SK-N-SH (cell line): ENCODE data around the gene SRGAP1. TPM values are rescaled to one million over a fixed set of nuclear protein-coding genes. Genes with fewer than 3 reads are reported as not detected.

Experiments
- CTCF ChIA-PET: fragments of 300-600, 350-600 bp; formaldehyde crosslinking; extraction: SDS; loops from one replicate; lab custom pipeline; 2021; lab: Yijun Ruan, JAX
- POLR2A ChIA-PET: fragments of 350-600 bp; sonication (Branson Sonifier 250); formaldehyde crosslinking; extraction: SDS; loops from one replicate; lab custom pipeline; 2020; ENCODE audit warnings: antibody characterized with exemption, inconsistent platforms; lab: Yijun Ruan, JAX
- DNase-seq: peaks from one replicate; pipeline ENCODE4 v3.0.0; 2012
- H2AFZ ChIP-seq: fragments of 200-600 bp; sonication (generic); 2 replicates; pipeline ENCODE4 v1.8.1; 2016; ENCODE audit warnings: antibody characterized with exemption, mild to moderate bottlenecking, low read depth
- H3F3A ChIP-seq: fragments of 200-600 bp; sonication (generic); replicated peaks from 2 replicates; pipeline ENCODE3; 2016; ENCODE audit warnings: antibody characterized with exemption, mild to moderate bottlenecking; ENCODE audit not compliant: insufficient read depth
- H3K27ac ChIP-seq, 2 experiments: fragments of 200-500 bp in 1 of 2; fragments of 200-600 bp in 1 of 2; sonication (Bioruptor generic) in 1 of 2; sonication (generic), shearing (Covaris generic) in 1 of 2; 2 replicates each; pipeline versions ENCODE4 v1.5.1 to v1.6.1; 2014 to 2016; ENCODE audit warnings: low read depth in 2 of 2, inconsistent platforms in 1 of 2, low read length in 1 of 2, mild to moderate bottlenecking in 1 of 2, mixed read lengths in 1 of 2
- H3K27me3 ChIP-seq: fragments of 200-600 bp; sonication (generic), shearing (Covaris generic); 2 replicates; pipeline ENCODE4 v1.6.1; 2016; ENCODE audit warnings: mixed run types; ENCODE audit not compliant: insufficient read depth
- H3K36me3 ChIP-seq, 2 experiments: fragments of 200-500 bp in 1 of 2; fragments of 200-600 bp in 1 of 2; sonication (Bioruptor generic) in 1 of 2; sonication (generic) in 1 of 2; replicated peaks in 1 of 2; 2 replicates each; pipeline versions ENCODE3 to v1.5.1; 2014 to 2016; ENCODE audit warnings: low read length in 1 of 2, mild to moderate bottlenecking in 1 of 2; ENCODE audit not compliant: insufficient read depth in 2 of 2, control insufficient read depth in 1 of 2
- H3K4me1 ChIP-seq, 2 experiments: fragments of 200-500 bp in 1 of 2; fragments of 200-600 bp in 1 of 2; sonication (Bioruptor generic) in 1 of 2; sonication (generic), shearing (Covaris generic) in 1 of 2; 2 replicates each; pipeline versions ENCODE4 v1.5.1 to v1.6.1; 2014 to 2016; ENCODE audit warnings: low read depth in 1 of 2, low read length in 1 of 2, mixed run types in 1 of 2; ENCODE audit not compliant: insufficient read depth in 2 of 2, control insufficient read depth in 1 of 2
- H3K4me2 ChIP-seq: fragments of 200-600 bp; sonication (generic), shearing (Covaris generic); 2 replicates; pipeline ENCODE4 v1.6.1; 2017; ENCODE audit warnings: mixed run types
- H3K4me3 ChIP-seq, 2 experiments: fragments of 200-500 bp in 1 of 2; fragments of 200-600 bp in 1 of 2; sonication (Bioruptor generic) in 1 of 2; sonication (generic), shearing (Covaris generic) in 1 of 2; 2 replicates each; pipeline versions ENCODE4 v1.5.1 to v1.8.1; 2014 to 2016; ENCODE audit warnings: low read depth in 2 of 2, inconsistent platforms in 1 of 2, low read length in 1 of 2, mild to moderate bottlenecking in 1 of 2, mixed read lengths in 1 of 2, moderate library complexity in 1 of 2
- H3K79me2 ChIP-seq: fragments of 200-600 bp; sonication (generic); 2 replicates; pipeline ENCODE4 v1.8.1; 2017; ENCODE audit warnings: mild to moderate bottlenecking; ENCODE audit not compliant: insufficient read depth
- H3K9ac ChIP-seq: fragments of 200-600 bp; sonication (generic); 2 replicates; pipeline ENCODE4 v1.6.1; 2017; ENCODE audit warnings: mixed run types
- H3K9me2 ChIP-seq: fragments of 200-600 bp; sonication (generic); 2 replicates; pipeline ENCODE4 v1.6.1; 2017; ENCODE audit warnings: mixed run types
- H3K9me3 ChIP-seq: fragments of 200-600 bp; sonication (generic); 2 replicates; pipeline ENCODE4 v1.6.1; 2017; ENCODE audit warnings: mixed run types, mild to moderate bottlenecking, moderate library complexity
- H4K20me1 ChIP-seq: fragments of 200-600 bp; sonication (generic); 2 replicates; pipeline ENCODE4 v1.6.1; 2017; ENCODE audit warnings: mild to moderate bottlenecking, mixed run types; ENCODE audit not compliant: insufficient read depth
- CHD2 ChIP-seq: fragments of 150-350 bp; IDR thresholded peaks from 2 replicates; pipeline ENCODE4 v1.6.1; 2018; ENCODE audit warnings: low read length; ENCODE audit not compliant: partially characterized antibody
- CTCF ChIP-seq: fragments of 200-600 bp; sonication (generic); IDR thresholded peaks from 2 replicates; pipeline ENCODE4 v1.6.1; 2017; ENCODE audit warnings: antibody characterized with exemption, mild to moderate bottlenecking, moderate library complexity
- FOSL2 ChIP-seq: IDR thresholded peaks from 2 replicates; pipeline ENCODE4 v1.4.0; 2012; ENCODE audit warnings: low read depth, mild to moderate bottlenecking, moderate library complexity, borderline replicate concordance
- FOXJ3 ChIP-seq: sonication (generic); formaldehyde crosslinking; IDR thresholded peaks from 2 replicates; pipeline ENCODE4 v1.5.1; 2020; ENCODE audit warnings: mild to moderate bottlenecking, missing genetic modification reagents
- JUND ChIP-seq: IDR thresholded peaks from 2 replicates; pipeline ENCODE4 v1.4.0; 2012
- MEF2A ChIP-seq: IDR thresholded peaks from 2 replicates; pipeline ENCODE4 v1.4.0; 2012; ENCODE audit warnings: low read depth, borderline replicate concordance
- NFIC ChIP-seq: IDR thresholded peaks from 2 replicates; pipeline ENCODE4 v1.4.0; 2012; ENCODE audit warnings: borderline replicate concordance
- NRF1 ChIP-seq: IDR thresholded peaks from 2 replicates; pipeline ENCODE4 v1.6.1; 2012; ENCODE audit warnings: low read depth, mild to moderate bottlenecking, low read length
- RCOR1 ChIP-seq: fragments of 150-350 bp; IDR thresholded peaks from 2 replicates; pipeline ENCODE4 v1.6.1; 2017; ENCODE audit warnings: antibody characterized with exemption, low read length
- RFX5 ChIP-seq: IDR thresholded peaks from 2 replicates; pipeline ENCODE4 v1.6.1; 2012; ENCODE audit warnings: mild to moderate bottlenecking, improper control_type of control experiment, low read length
- RXRA ChIP-seq: IDR thresholded peaks from 2 replicates; pipeline ENCODE4 v1.4.0; 2012; ENCODE audit warnings: low read depth, mild to moderate bottlenecking, borderline replicate concordance
- SIN3A ChIP-seq: IDR thresholded peaks from 2 replicates; pipeline ENCODE4 v1.6.1; 2012; ENCODE audit warnings: low read depth, mild to moderate bottlenecking, low read length, moderate library complexity, borderline replicate concordance
- SMC3 ChIP-seq: IDR thresholded peaks from 2 replicates; pipeline ENCODE4 v1.6.1; 2012; ENCODE audit warnings: low read depth, low read length, improper control_type of control experiment
- TCF12 ChIP-seq: IDR thresholded peaks from 2 replicates; pipeline ENCODE4 v1.4.0; 2012
- USF2 ChIP-seq: fragments of 150-350 bp; IDR thresholded peaks from 2 replicates; pipeline ENCODE4 v1.6.1; 2017; ENCODE audit warnings: antibody characterized with exemption, low read length, low read depth, borderline replicate concordance
- WGBS: methylation state at CpG from one replicate; pipeline ENCODE4 v1.1.6; 2017; ENCODE audit warnings: low lambda C conversion rate; 5-methylcytosine and 5-hydroxymethylcytosine counted together
- polyA plus RNA-seq, 3 experiments: library from polyadenylated mRNA; depleted of rRNA; stranded (reverse); fragments of >200 nt; gene quantifications; 2 replicates each; pipeline ENCODE4 v1.2.3, GENCODE V29; 2012
- TF ChIP-seq, protein P1 (sequence below): IDR thresholded peaks from 2 replicates; pipeline ENCODE4 v1.4.0; 2012; ENCODE audit warnings: low read depth

Gene SRGAP1
- polyA plus RNA-seq, 1 of the 3 experiments (the other 2 are of a cell fraction), result 2.6 TPM

DNA sequence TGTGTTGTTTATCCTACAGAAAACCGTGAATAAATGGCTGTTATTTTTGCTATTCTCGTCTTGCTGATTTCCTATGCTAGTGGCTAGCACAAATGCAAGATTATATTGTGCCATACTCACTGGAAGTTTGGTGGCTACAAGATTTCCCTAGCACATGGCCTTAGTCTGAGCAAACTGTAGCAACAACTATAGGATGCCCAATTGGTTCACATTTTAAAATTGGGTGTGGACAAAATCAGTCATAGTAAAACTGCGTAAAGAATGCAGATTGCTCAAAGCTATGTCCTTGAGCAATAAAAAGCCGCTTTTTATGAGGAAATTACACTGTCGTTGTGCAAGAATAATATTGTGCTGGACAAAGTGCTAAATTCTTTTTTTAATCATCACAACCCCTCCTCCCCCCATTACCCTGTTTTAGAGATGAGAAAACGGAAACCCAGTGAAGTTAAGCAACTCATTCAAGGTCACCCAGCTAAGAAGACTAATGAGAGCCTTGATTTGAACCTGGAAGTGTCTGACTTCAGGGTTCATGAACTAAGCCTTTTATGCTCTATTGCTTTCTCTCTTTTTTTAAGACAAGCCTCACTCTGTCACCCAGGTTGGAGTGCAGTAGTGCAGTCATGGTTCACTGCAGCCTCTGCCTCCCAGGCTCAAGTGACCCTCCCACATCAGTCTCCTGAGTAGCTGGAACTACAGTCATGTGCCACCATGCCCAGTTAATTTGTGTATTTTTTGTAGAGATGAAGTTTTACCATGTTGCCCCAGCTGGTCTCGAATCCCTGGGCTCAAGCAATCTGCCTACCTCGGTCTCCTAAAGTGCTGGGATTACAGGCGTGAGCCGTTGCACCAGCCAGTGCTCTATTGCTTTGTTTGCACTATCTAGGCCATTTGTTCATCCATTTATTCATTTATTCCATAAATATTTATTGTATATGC is 73.6 kb downstream of the SRGAP1 start:
- peaks cover 17% of the 10 kb centered on the region for H3F3A ChIP-seq
- H3K27me3 ChIP-seq, result no peaks in the 10 kb centered on the region
- peak overlapping the region; percentile 19; the same call in 1 of the 2 replicates for H3K9ac ChIP-seq
- no peaks in the 10 kb centered on the region for H3K9me3 ChIP-seq
- H3K4me3 ChIP-seq, result no peak overlapping the region
- peak overlapping the region in 1 of 2 experiments; percentile 79; a peak in 2 of 4 replicates for H3K27ac ChIP-seq
- no peak for TF ChIP-seq RCOR1
- TF ChIP-seq CHD2, result no peak
- no peak for TF ChIP-seq RFX5
- TF ChIP-seq NRF1, result no peak
- no peak for TF ChIP-seq SIN3A
- TF ChIP-seq FOSL2, result no peak
- no peak for TF ChIP-seq NFIC
- TF ChIP-seq, protein P1, sequence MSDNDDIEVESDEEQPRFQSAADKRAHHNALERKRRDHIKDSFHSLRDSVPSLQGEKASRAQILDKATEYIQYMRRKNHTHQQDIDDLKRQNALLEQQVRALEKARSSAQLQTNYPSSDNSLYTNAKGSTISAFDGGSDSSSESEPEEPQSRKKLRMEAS, result no peak
- no peak for TF ChIP-seq FOXJ3
- no peak for TF ChIP-seq USF2
- no peak for TF ChIP-seq SMC3
- TF ChIP-seq, all 33 proteins: peak for 0
- POLR2A ChIA-PET, result no interaction called here
- Histone ChIP-seq H3K79me2 (peaks cover 71% of the 10 kb centered on the region), H3K9me2 (no peaks in the 10 kb centered on the region), H3K36me3 (no peaks in the 10 kb centered on the region), H2AFZ (no peak overlapping the region), H4K20me1 (no peaks in the 10 kb centered on the region), H3K4me1 (peaks cover 18 to 50% of the 10 kb centered on the region in 2 experiments), H3K4me2 (peak overlapping the region; percentile 53)
- 82% methylated on average over 10 of the region's 10 CpGs for WGBS
- CTCF ChIA-PET, result no interaction called here
- DNase-seq, result no peak

- no peak for DNase-seq
- Histone ChIP-seq H3K27ac (peak overlapping the region in 1 of 2 experiments; percentile 79; a peak in 2 of 4 replicates), H3F3A (peaks cover 17% of the 10 kb centered on the region), H3K4me1 (peaks cover 18 to 50% of the 10 kb centered on the region in 2 experiments), H3K79me2 (peaks cover 77% of the 10 kb centered on the region), H3K9me3 (no peaks in the 10 kb centered on the region), H2AFZ (no peak overlapping the region), H4K20me1 (no peaks in the 10 kb centered on the region), H3K9me2 (no peaks in the 10 kb centered on the region), H3K4me3 (no peak overlapping the region), H3K27me3 (no peaks in the 10 kb centered on the region), H3K36me3 (no peaks in the 10 kb centered on the region), H3K9ac (peak overlapping the region; percentile 19; the same call in 1 of the 2 replicates), H3K4me2 (peak overlapping the region; percentile 53)
- TF ChIP-seq TCF12 (peak; percentile 46; the same call in 1 of the 2 replicates), MEF2A (no peak), CTCF (no peak), JUND (peak; percentile 33; the same call in 1 of the 2 replicates), FOSL2 (peak; percentile 53; the same call in 1 of the 2 replicates), RXRA (no peak), RCOR1 (no peak), NFIC (0 out of 2 replicates have a peak, but pooled peaks have one; percentile 14)
- TF ChIP-seq, protein P1, result no peak
- CTCF ChIA-PET, result no interaction called here
- 44% methylated on average over 6 of the region's 6 CpGs for WGBS
- POLR2A ChIA-PET, result no interaction called here
These were observed 74.3 kb downstream of the SRGAP1 start for GRCh38 chr12:63918800-63919300.
